Neural crest cell (in vitro differentiated cells): Measurements from ENCODE around the gene SLC9A4. TPM values are rescaled to one million over a fixed set of nuclear protein-coding genes. Genes with fewer than 3 reads are reported as not detected.

ENCODE experiments used
- DNase-seq: peaks from one replicate; pipeline ENCODE4 v3.0.0; 2021; ENCODE audit warnings: low read depth, mixed read lengths, low spot score
- H3K27ac Mint-ChIP-seq: one replicate; pipeline ENCODE4 v1.8.0; 2021; ENCODE audit warnings: mild to moderate bottlenecking, mixed read lengths; ENCODE audit not compliant: unreplicated experiment
- H3K27me3 Mint-ChIP-seq: 2 replicates; pipeline ENCODE4 v1.8.0; 2021; ENCODE audit warnings: low read depth, mild to moderate bottlenecking, mixed read lengths
- H3K36me3 Mint-ChIP-seq: 2 replicates; pipeline ENCODE4 v1.8.0; 2021; ENCODE audit warnings: low read depth, mild to moderate bottlenecking, mixed read lengths
- H3K4me1 Mint-ChIP-seq: 2 replicates; pipeline ENCODE4 v1.8.0; 2021; ENCODE audit warnings: mixed read lengths
- H3K4me3 Mint-ChIP-seq: one replicate; pipeline ENCODE4 v1.8.0; 2021; ENCODE audit warnings: mild to moderate bottlenecking, mixed read lengths
- H3K9me3 Mint-ChIP-seq: 2 replicates; pipeline ENCODE4 v1.8.0; 2021; ENCODE audit warnings: mixed read lengths
- total RNA-seq: library from RNA; stranded (reverse); gene quantifications from 2 replicates; pipeline ENCODE4 v1.2.1, GENCODE V29; 2021
- TF ChIP-seq, protein P1 (sequence below): fragments of 200-600 bp; sonication (generic); conservative IDR thresholded peaks from 2 replicates; pipeline ENCODE4 v1.5.0; 2021; ENCODE audit warnings: antibody characterized with exemption, mild to moderate bottlenecking

The SLC9A4 gene
- total RNA-seq, 1 donor from 2014 or later, result not detected

DNA sequence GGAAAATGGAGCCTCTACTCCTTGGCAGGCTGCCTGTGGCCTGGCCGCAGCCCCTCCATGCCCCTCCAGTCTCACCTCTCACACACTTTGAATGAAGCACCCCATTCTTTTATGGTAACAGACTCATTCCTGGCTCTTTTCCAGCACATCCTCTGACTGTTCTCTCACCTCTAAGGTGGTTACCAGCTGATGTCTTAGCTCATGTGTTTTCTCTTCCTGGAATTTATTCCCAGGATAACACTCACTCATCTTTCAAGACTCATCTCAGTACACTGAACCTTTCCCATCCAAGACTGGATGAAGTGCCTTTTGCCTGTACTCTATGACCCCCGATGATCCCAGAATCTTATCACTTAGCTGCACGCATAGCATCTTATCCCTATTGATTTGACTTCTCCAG, 50.6 kb downstream of the SLC9A4 start:
- no peak for DNase-seq
- Mint-ChIP-seq H3K27me3 (no peaks in the 10 kb centered on the region), H3K36me3 (no peaks in the 10 kb centered on the region), H3K27ac (no peak overlapping the region), H3K9me3 (no peaks in the 10 kb centered on the region), H3K4me3 (no peak overlapping the region), H3K4me1 (no peaks in the 10 kb centered on the region)
- TF ChIP-seq, protein P1, sequence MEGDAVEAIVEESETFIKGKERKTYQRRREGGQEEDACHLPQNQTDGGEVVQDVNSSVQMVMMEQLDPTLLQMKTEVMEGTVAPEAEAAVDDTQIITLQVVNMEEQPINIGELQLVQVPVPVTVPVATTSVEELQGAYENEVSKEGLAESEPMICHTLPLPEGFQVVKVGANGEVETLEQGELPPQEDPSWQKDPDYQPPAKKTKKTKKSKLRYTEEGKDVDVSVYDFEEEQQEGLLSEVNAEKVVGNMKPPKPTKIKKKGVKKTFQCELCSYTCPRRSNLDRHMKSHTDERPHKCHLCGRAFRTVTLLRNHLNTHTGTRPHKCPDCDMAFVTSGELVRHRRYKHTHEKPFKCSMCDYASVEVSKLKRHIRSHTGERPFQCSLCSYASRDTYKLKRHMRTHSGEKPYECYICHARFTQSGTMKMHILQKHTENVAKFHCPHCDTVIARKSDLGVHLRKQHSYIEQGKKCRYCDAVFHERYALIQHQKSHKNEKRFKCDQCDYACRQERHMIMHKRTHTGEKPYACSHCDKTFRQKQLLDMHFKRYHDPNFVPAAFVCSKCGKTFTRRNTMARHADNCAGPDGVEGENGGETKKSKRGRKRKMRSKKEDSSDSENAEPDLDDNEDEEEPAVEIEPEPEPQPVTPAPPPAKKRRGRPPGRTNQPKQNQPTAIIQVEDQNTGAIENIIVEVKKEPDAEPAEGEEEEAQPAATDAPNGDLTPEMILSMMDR, result no peak

- TF ChIP-seq, protein P1, result no peak
- no peaks in the 10 kb centered on the region for H3K27me3 Mint-ChIP-seq
- no peak overlapping the region for H3K27ac Mint-ChIP-seq
- no peak for DNase-seq
- no peaks in the 10 kb centered on the region for H3K4me1 Mint-ChIP-seq
- no peaks in the 10 kb centered on the region for H3K9me3 Mint-ChIP-seq
- no peak overlapping the region for H3K4me3 Mint-ChIP-seq
- no peaks in the 10 kb centered on the region for H3K36me3 Mint-ChIP-seq
These were observed 54.1 kb downstream of the SLC9A4 start for GRCh38 chr2:102527086-102527485.

DNA sequence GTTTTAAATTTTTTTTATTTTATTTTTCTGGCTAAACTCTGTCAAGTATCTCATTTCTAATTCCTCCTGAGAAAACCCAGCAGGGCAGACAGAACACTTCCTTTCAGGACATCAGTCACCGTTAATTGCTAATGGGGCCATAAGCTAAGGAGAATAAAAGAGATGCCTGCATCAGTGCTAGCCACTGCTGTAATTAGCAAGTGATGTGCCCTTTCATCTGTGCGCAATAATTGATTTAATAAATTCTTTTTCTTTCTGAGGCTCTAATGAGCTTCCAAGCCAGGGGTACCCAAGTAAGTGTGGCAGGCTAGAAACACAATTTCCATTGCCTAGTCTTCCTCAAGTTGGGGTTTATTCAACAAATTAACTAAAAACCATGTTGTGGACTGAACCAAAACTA, 65.5 kb downstream of the SLC9A4 start:
- H3K4me1 Mint-ChIP-seq, result no peaks in the 10 kb centered on the region
- no peak overlapping the region for H3K27ac Mint-ChIP-seq
- H3K4me3 Mint-ChIP-seq, result no peak overlapping the region
- H3K9me3 Mint-ChIP-seq, result peaks cover 3% of the 10 kb centered on the region
- no peak for DNase-seq
- H3K27me3 Mint-ChIP-seq, result no peaks in the 10 kb centered on the region
- TF ChIP-seq, protein P1, result no peak
- H3K36me3 Mint-ChIP-seq, result no peaks in the 10 kb centered on the region

DNA sequence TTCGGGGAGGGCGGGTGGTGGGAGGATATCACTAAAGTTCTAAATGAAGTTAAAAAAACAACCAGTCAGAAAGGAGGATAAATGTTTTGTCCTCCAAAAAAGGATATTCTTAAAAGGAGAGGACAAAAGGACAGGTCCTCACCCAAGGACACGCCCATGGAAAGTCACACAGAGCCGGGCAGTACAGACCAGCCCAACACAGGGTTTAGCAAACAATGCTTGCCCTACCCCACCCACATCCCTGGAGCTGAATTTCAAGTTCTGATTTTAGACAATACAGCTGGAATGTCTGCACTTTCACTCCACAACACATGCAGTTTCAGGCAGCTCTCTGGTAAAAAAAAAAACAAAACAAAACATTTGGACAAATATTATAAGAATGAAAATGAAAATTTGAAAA, 67.9 kb downstream of the SLC9A4 start:
- Mint-ChIP-seq H3K36me3 (no peaks in the 10 kb centered on the region), H3K9me3 (peaks cover 3% of the 10 kb centered on the region), H3K27ac (no peak overlapping the region), H3K4me3 (no peak overlapping the region), H3K4me1 (no peaks in the 10 kb centered on the region), H3K27me3 (no peaks in the 10 kb centered on the region)
- DNase-seq, result no peak
- TF ChIP-seq, protein P1, result no peak

DNA sequence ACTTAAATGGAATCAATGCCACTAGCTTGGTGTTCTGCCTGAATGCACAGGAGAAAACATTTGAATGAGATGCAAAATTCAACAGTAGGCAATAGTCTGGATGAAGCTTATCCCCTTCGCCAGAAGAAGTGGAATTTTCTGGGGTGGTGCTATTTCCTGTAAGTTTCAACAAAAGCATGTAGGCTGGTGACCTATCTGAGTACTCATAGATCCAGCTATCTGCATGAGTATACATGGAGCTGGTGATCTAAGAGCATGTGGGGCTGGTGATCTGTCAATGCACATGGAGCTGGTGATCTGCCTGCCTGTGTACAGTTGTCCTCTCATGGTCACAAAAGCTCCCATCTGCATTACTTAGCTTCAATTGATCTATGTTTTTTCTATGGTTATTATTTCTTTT, 71.2 kb downstream of the SLC9A4 start:
- Mint-ChIP-seq H3K9me3 (peaks cover 15% of the 10 kb centered on the region), H3K27me3 (no peaks in the 10 kb centered on the region), H3K27ac (no peak overlapping the region), H3K36me3 (peaks cover 6% of the 10 kb centered on the region), H3K4me3 (no peak overlapping the region), H3K4me1 (no peaks in the 10 kb centered on the region)
- TF ChIP-seq, protein P1, result no peak
- DNase-seq, result no peak

DNA sequence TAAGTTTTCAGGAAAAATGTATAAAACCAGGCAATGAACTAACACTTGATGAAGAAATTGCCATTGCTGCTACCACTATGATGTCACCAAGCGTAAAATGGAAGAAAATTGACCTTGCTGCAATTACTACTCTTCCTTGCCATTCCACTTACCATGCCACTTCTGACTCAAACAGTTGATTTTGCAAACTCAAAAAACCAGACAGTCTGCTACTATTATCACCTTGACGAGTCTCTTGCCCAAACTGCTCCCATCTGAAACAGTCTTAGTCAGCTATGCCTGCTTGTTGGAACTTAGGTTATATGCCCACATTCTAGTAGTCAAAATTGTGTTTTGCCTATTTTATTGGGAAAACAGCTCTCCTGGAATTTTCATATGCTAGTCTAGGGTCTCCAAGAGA, 74.4 kb downstream of the SLC9A4 start:
- DNase-seq, result no peak
- Mint-ChIP-seq H3K4me1 (no peaks in the 10 kb centered on the region), H3K27me3 (no peaks in the 10 kb centered on the region), H3K27ac (no peak overlapping the region), H3K36me3 (peaks cover 10% of the 10 kb centered on the region), H3K4me3 (no peak overlapping the region), H3K9me3 (peaks cover 26% of the 10 kb centered on the region)
- TF ChIP-seq, protein P1, result no peak
